ENCODE data around the gene EFHC1.

GRCh38 chr6:52416629-52417151 is 3.5 kb upstream of the EFHC1 start:
- TF ChIP-seq CTCF (conservative IDR thresholded peaks at IDR 0.05) (peak; percentile 87), ZFX (IDR thresholded peaks at IDR 0.05) (no peak)
